Epithelial cell of esophagus (primary cell): ENCODE results near the gene PRDM10.

ENCODE experiments used
- DNase-seq: peaks from one replicate; pipeline ENCODE4 v3.0.0; 2010; ENCODE audit warnings: low read depth
- H3K4me3 ChIP-seq: 2 replicates; pipeline ENCODE4 v1.5.1; 2011; ENCODE audit warnings: mild to moderate bottlenecking, low read length, control low read depth
- CTCF ChIP-seq: IDR thresholded peaks from 2 replicates; pipeline ENCODE4 v1.5.1; 2011; ENCODE audit warnings: low read depth, mild to moderate bottlenecking, low read length, control low read depth, inconsistent platforms; ENCODE audit not compliant: insufficient read depth; ENCODE audit errors: missing control alignments

PRDM10 gene

GRCh38 chr11:129866311-129866710 is 136.3 kb downstream of the PRDM10 start:
- H3K4me3 ChIP-seq = no peak overlapping the region
- no peak for TF ChIP-seq CTCF
- DNase-seq = no peak

- H3K4me3 ChIP-seq = no peak overlapping the region
- no peak for TF ChIP-seq CTCF
- no peak for DNase-seq
Measured at GRCh38 chr11:129865701-129866100, 136.9 kb downstream of the PRDM10 start.

- no peak for DNase-seq
- no peak for TF ChIP-seq CTCF
- no peak overlapping the region for H3K4me3 ChIP-seq
Measured at GRCh38 chr11:129864811-129865210, 137.8 kb downstream of the PRDM10 start.

- H3K4me3 ChIP-seq = peak overlapping the region; percentile 17
- DNase-seq = peak; percentile 98
Measured at GRCh38 chr11:129861702-129862522, 140.7 kb downstream of the PRDM10 start.

GRCh38 chr11:129856036-129856435 is 146.6 kb downstream of the PRDM10 start:
- no peak for DNase-seq

More at GRCh38 chr11:129861702-129862522, 140.7 kb downstream of the PRDM10 start:
- TF ChIP-seq CTCF = no peak

GRCh38 chr11:129855086-129855485 is 147.5 kb downstream of the PRDM10 start:
- no peak for TF ChIP-seq CTCF
- peak; percentile 40 for DNase-seq
- H3K4me3 ChIP-seq = no peak overlapping the region

More at GRCh38 chr11:129856036-129856435, 146.6 kb downstream of the PRDM10 start:
- no peak overlapping the region for H3K4me3 ChIP-seq
- no peak for TF ChIP-seq CTCF
